ENCODE measurements around the gene MEGF10.

The MEGF10 gene

GRCh38 chr5:127409921-127410675 is 119.5 kb downstream of the MEGF10 start:
- DNase-seq (ENCODE audit: low read depth, low spot score), result no peak

- no peak for DNase-seq (ENCODE audit: low read depth, low spot score)
These were observed 120.4 kb downstream of the MEGF10 start for GRCh38 chr5:127410959-127411358.

DNA sequence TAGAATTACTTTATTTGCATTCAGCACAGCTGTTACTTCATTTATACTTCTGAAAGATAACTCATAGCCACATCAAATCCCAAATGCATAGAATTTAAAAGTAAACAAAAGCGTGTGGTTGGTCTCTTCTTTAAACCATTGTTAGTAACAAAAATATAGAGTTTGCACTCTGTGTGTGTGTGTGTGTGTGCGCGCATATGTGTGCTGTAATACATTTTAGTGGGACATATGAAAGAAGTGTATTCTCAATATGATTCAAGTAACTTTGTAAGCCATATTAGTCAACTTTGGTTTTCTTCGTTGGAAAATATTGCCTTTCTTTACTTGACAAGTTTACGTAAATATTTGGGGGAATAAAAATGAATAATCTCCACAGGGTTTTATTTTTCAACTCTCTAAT is 120.8 kb downstream of the MEGF10 start:
- DNase-seq (ENCODE audit: low read depth, low spot score), result no peak

DNA sequence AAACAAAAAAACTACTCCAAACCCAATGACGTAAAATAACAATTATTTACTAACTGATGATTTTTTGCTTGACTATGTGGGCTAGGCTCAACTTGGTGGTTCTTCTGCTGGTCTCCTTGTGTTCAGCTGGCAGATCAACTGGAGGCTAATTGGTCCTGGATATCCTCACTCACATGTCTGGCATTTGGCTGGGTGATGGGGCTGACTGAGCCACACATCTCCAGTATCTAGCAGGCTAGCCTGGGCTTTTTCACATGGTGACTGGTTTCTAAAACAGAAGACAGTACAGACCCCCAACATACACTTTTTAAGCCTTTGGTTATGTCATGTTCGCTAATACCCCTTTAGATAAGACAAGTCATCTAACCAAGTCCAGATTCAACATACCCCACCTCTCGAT is 122.1 kb downstream of the MEGF10 start:
- no peak for DNase-seq (ENCODE audit: low read depth, low spot score)

- no peak for DNase-seq (ENCODE audit: low read depth, low spot score)
These were observed 124.4 kb downstream of the MEGF10 start for GRCh38 chr5:127415034-127415433.

GRCh38 chr5:127416906-127417305 is 126.3 kb downstream of the MEGF10 start:
- DNase-seq (ENCODE audit: low read depth, low spot score), result no peak

DNA sequence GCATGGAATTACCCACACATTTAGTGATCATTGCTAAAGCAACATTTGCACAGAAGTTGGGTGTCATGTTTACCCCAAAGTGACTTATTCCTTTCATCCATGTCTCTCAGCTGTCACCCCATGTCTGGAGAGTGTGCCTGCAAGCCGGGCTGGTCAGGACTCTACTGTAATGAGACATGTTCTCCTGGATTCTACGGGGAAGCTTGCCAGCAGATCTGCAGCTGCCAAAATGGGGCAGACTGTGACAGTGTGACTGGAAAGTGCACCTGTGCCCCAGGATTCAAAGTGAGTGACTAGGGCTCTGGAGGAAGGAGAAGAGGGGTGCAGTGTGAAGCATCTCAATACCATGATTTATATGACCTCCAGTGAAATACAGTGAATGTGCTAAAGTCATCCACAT is 126.9 kb downstream of the MEGF10 start:
- DNase-seq (ENCODE audit: low read depth, low spot score), result no peak

DNA sequence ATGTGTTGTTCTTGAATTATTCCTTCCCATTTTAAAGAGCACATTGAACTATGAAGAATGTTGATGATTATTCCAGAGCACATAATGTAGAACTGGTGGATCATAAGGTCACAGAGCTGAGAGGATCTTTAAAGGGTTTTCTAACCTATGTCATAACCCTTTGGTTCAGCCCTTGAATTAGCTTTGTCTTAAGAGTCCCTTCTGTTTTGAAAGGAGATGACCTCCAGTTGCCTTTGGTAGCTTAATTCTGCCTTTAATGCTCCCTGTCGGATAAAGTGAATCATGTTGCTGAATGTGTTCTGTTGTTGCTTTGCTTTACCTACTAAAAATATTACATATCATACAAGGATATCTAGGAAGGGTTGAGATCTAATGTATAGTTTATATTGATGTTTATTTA is 127.8 kb downstream of the MEGF10 start:
- DNase-seq (ENCODE audit: low read depth, low spot score), result no peak

DNA sequence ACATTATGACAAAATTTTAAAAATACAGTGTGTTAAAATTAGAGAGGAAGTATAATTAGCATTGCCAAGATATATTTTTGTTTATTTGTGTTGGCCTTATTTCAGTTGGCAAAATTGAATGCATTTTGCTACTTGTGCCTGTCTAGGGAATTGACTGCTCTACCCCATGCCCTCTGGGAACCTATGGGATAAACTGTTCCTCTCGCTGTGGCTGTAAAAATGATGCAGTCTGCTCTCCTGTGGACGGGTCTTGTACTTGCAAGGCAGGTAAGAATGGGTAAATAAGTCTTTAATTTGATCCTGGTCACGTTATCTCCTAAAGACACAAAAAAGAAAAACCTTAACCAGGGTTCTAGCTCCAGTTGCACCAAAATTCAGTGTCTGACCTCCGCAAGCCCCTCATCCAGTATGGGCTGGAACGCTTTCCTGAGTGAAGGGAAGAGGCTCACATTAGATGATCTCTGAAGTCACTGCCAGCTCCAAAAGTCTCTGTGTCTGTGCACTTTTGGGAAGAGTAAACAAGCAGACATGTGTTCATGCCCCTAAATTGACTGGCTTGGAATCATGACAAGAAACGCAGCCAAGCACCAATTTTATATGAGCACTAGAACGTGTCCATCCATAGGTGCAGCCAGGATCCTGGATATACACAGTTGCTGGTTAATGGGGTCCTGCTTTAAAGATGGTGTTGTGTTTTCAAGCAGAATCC is 128.5 kb downstream of the MEGF10 start:
- no peak for DNase-seq (ENCODE audit: low read depth, low spot score)

GRCh38 chr5:127419683-127420257 is 129.2 kb downstream of the MEGF10 start:
- no peak for DNase-seq (ENCODE audit: low read depth, low spot score)

- DNase-seq (ENCODE audit: low read depth, low spot score), result no peak
These were observed 130.2 kb downstream of the MEGF10 start for GRCh38 chr5:127420758-127421157.

- no peak for DNase-seq (ENCODE audit: low read depth, low spot score)
These were observed 130.9 kb downstream of the MEGF10 start for GRCh38 chr5:127421471-127421870.

GRCh38 chr5:127423173-127423798 is 132.7 kb downstream of the MEGF10 start:
- DNase-seq (ENCODE audit: low read depth, low spot score), result no peak

DNA sequence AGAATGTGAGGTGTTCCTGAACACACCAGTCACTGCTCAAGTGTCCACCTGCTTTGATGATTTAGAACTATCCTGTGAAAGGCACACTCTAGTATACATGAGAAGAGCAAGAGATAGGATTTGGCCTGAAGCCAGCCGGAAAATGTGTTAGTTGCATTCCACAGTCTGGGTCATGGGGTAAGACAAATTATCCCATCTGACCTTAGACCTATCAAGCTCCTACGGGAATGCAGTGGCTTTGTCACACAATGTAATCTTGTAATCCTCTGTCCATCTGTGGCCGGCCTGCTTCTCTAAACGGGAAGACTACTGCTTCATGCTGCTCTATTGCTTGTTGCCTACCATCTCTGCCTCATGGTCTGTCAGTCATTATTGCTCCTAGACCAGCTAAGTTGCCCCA is 134.4 kb downstream of the MEGF10 start:
- DNase-seq (ENCODE audit: low read depth, low spot score), result no peak

DNA sequence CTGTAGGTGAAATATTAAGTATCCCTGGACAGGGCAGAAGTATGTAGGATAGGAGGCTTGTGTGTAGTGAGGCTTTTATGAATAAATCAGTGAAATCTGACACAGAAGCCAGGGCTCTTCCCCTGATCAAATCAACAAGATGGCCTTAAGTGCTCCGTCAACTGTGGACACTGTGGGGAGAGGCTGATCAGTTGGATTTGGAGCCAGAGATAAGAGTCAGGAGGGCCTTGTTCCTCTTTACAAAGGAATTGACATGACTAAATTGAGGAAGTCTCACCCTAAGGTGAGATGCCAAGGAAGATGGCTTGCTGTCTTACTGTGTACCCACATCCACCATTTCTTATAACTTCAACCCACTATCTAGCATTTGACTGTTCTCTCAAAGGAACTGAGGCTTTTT is 135.3 kb downstream of the MEGF10 start:
- no peak for DNase-seq (ENCODE audit: low read depth, low spot score)

- no peak for DNase-seq (ENCODE audit: low read depth, low spot score)
These were observed 136.1 kb downstream of the MEGF10 start for GRCh38 chr5:127426661-127427060.

GRCh38 chr5:127428276-127428675 is 137.7 kb downstream of the MEGF10 start:
- no peak for DNase-seq (ENCODE audit: low read depth, low spot score)

DNA sequence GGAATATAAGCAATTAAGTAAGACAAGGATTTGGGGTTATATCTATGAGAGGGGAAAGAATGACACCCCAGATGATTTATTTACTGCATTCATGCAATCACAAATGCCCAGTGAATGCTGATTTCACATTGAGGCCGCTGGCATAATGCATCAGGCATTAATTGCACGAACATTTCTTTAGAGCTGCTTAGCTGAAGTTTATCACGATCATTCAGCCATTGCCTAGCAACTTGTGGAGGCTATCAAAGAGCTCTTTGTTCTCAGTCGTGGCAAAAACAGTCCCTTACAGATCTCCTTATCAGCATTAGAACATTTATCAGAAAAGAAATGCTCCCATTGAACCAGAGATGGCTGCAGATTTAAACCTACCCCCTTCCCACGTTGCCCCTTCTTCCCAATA is 138.2 kb downstream of the MEGF10 start:
- DNase-seq (ENCODE audit: low read depth, low spot score), result no peak

GRCh38 chr5:127429928-127430327 is 139.3 kb downstream of the MEGF10 start:
- no peak for DNase-seq (ENCODE audit: low read depth, low spot score)

GRCh38 chr5:127430627-127431026 is 140.0 kb downstream of the MEGF10 start:
- DNase-seq (ENCODE audit: low read depth, low spot score), result no peak

DNA sequence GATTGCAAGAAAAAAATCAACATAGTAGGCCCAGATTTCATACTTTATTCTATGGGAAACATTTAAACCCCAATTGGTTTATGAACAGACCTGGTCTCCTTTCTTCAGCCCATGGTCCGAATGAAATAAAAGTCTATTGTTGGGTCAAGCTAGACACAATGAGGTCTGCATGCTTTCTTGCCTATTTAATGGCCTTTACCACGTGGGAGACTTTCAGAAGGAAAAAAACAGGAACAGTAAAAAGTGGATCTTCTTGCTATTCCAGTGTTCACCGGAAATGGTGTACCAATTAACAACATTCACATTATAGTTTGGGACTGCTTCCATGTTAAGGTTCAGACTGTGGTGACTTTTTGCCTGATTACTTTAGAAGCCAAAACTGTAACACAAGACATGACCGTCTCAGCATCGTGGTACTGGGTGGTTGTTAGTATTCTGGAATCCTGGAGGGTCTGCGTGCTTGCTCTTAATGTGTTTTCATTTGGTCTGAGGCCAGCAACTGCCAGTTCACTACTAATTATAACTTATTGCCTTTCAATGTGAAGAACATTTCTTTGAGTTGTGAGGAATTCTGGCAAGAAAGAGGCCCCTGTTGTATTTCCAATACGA is 141.5 kb downstream of the MEGF10 start:
- no peak for DNase-seq (ENCODE audit: low read depth, low spot score)

DNA sequence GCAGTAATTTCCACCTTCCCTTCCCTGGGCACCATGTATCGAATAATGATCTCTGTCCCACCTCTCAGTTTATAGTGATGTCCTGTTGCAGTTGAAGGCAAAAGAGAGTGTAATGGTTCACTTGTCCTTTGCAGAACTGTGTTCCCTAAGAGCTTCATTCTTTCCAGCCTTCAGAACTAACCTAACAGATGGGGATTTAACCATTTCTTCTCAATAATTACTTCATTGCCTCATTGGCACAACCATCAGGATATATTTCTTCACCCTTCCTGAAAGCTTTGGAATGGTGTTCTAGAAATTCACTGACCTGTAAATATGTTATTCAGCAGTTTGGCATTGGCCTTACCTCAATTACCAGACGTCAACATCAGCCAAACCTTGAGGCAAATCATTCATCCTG is 142.9 kb downstream of the MEGF10 start:
- no peak for DNase-seq (ENCODE audit: low read depth, low spot score)

Measured in iPS DF 19.7 (cell line).